ENCODE results near the gene DDX11. TPM values are rescaled to one million over a fixed set of nuclear protein-coding genes. Genes with fewer than 3 reads are reported as not detected.
"Not testable (repeated sequence)": the region's sequence is repeated elsewhere in the genome, so short reads cannot be mapped to it uniquely, and the experiment has no call there.

The DDX11 gene
- polyA plus RNA-seq, 1 of the 3 experiments (the other 2 are of a cell fraction) = 33.4 TPM

- H3K9ac ChIP-seq; H3F3A ChIP-seq (replicated peaks; ENCODE audit: insufficient read depth); H3K4me2 ChIP-seq; H3K27ac ChIP-seq (ENCODE audit: low read depth in 2 of 2, low read length in 1 of 2); H3K79me2 ChIP-seq (ENCODE audit: insufficient read depth); POLR2A ChIA-PET; H3K4me1 ChIP-seq (ENCODE audit: control insufficient read depth in 1 of 2, insufficient read depth in 2 of 2, low read depth in 1 of 2, low read length in 1 of 2); H3K36me3 ChIP-seq (replicated peaks in 1 of 2; ENCODE audit: control insufficient read depth in 1 of 2, insufficient read depth in 2 of 2, low read length in 1 of 2); H3K27me3 ChIP-seq (ENCODE audit: insufficient read depth); H3K4me3 ChIP-seq (ENCODE audit: low read depth in 2 of 2, low read length in 1 of 2); CTCF ChIA-PET; H3K9me3 ChIP-seq; DNase-seq; H3K9me2 ChIP-seq; H2AFZ ChIP-seq (ENCODE audit: low read depth); H4K20me1 ChIP-seq (ENCODE audit: insufficient read depth): not testable (repeated sequence)
- WGBS (ENCODE audit: low lambda C conversion rate) = 41% methylated on average over 9 of the region's 9 CpGs
Observed at GRCh38 chr12:31144768-31145167, 71.1 kb downstream of the DDX11 start.

- H4K20me1 ChIP-seq (ENCODE audit: insufficient read depth); H3K36me3 ChIP-seq (replicated peaks in 1 of 2; ENCODE audit: control insufficient read depth in 1 of 2, insufficient read depth in 2 of 2, low read length in 1 of 2); CTCF ChIA-PET; H3K27me3 ChIP-seq (ENCODE audit: insufficient read depth); DNase-seq; H3K9ac ChIP-seq; H3K79me2 ChIP-seq (ENCODE audit: insufficient read depth); H3K27ac ChIP-seq (ENCODE audit: low read depth in 2 of 2, low read length in 1 of 2); H3K4me2 ChIP-seq; H3K4me1 ChIP-seq (ENCODE audit: control insufficient read depth in 1 of 2, insufficient read depth in 2 of 2, low read depth in 1 of 2, low read length in 1 of 2); H2AFZ ChIP-seq (ENCODE audit: low read depth); H3F3A ChIP-seq (replicated peaks; ENCODE audit: insufficient read depth); H3K4me3 ChIP-seq (ENCODE audit: low read depth in 2 of 2, low read length in 1 of 2); POLR2A ChIA-PET; H3K9me3 ChIP-seq; H3K9me2 ChIP-seq: not testable (repeated sequence)
- 78% methylated on average over 4 of the region's 6 CpGs for WGBS (ENCODE audit: low lambda C conversion rate)
Observed at GRCh38 chr12:31145296-31145695, 71.6 kb downstream of the DDX11 start.

- POLR2A ChIA-PET; H3K36me3 ChIP-seq (replicated peaks in 1 of 2; ENCODE audit: control insufficient read depth in 1 of 2, insufficient read depth in 2 of 2, low read length in 1 of 2); H3F3A ChIP-seq (replicated peaks; ENCODE audit: insufficient read depth); H3K4me1 ChIP-seq (ENCODE audit: control insufficient read depth in 1 of 2, insufficient read depth in 2 of 2, low read depth in 1 of 2, low read length in 1 of 2); H2AFZ ChIP-seq (ENCODE audit: low read depth); H3K4me2 ChIP-seq; H3K4me3 ChIP-seq (ENCODE audit: low read depth in 2 of 2, low read length in 1 of 2); H3K9ac ChIP-seq; H3K79me2 ChIP-seq (ENCODE audit: insufficient read depth); H3K9me2 ChIP-seq; CTCF ChIA-PET; H3K27ac ChIP-seq (ENCODE audit: low read depth in 2 of 2, low read length in 1 of 2); H4K20me1 ChIP-seq (ENCODE audit: insufficient read depth); H3K9me3 ChIP-seq; DNase-seq; H3K27me3 ChIP-seq (ENCODE audit: insufficient read depth): not testable (repeated sequence)
- 83% methylated on average over 3 of the region's 3 CpGs for WGBS (ENCODE audit: low lambda C conversion rate)
Observed at GRCh38 chr12:31147415-31147814, 73.8 kb downstream of the DDX11 start.

- 75% methylated on average over 4 of the region's 4 CpGs for WGBS (ENCODE audit: low lambda C conversion rate)
- H3K27me3 ChIP-seq (ENCODE audit: insufficient read depth); H3K36me3 ChIP-seq (replicated peaks in 1 of 2; ENCODE audit: control insufficient read depth in 1 of 2, insufficient read depth in 2 of 2, low read length in 1 of 2); H3K4me2 ChIP-seq; DNase-seq; H3K4me3 ChIP-seq (ENCODE audit: low read depth in 2 of 2, low read length in 1 of 2); H3K4me1 ChIP-seq (ENCODE audit: control insufficient read depth in 1 of 2, insufficient read depth in 2 of 2, low read depth in 1 of 2, low read length in 1 of 2); H3K9me2 ChIP-seq; H3K9me3 ChIP-seq; CTCF ChIA-PET; POLR2A ChIA-PET; H3K79me2 ChIP-seq (ENCODE audit: insufficient read depth); H3F3A ChIP-seq (replicated peaks; ENCODE audit: insufficient read depth); H3K9ac ChIP-seq; H3K27ac ChIP-seq (ENCODE audit: low read depth in 2 of 2, low read length in 1 of 2); H4K20me1 ChIP-seq (ENCODE audit: insufficient read depth); H2AFZ ChIP-seq (ENCODE audit: low read depth): not testable (repeated sequence)
Observed at GRCh38 chr12:31150766-31151165, 77.1 kb downstream of the DDX11 start.

Small RNAs within 50 kb of the gene (small RNA-seq; reads per million reads assigned to genes)
- 0 reads per million in 7 experiments for gene RF00072

Other genes with a start within 250 kb of the DDX11 start
- 6.4 and 6.6 TPM in 2 replicates for gene TSPAN11, start 147.1 kb upstream of the DDX11 start, polyA plus RNA-seq (2012; rRNA removed)

Data from SK-N-SH (cell line).